ENCODE data around the gene KLHL35.

The KLHL35 gene

GRCh38 chr11:75436806-75437205 is 3.8 kb upstream of the KLHL35 start:
- H3K9me3 Mint-ChIP-seq, result no peaks in the 10 kb centered on the region
- H3K4me3 Mint-ChIP-seq, result no peak overlapping the region
- peaks cover 30% of the 10 kb centered on the region for H3K27me3 Mint-ChIP-seq
- H3K27ac Mint-ChIP-seq, result no peak overlapping the region
- no peak for ATAC-seq
- peaks cover 6% of the 10 kb centered on the region for H3K4me1 Mint-ChIP-seq
- DNase-seq, result no peak

GRCh38 chr11:75435571-75435925 is 2.5 kb upstream of the KLHL35 start:
- no peak for DNase-seq
- peaks cover 42% of the 10 kb centered on the region for H3K27me3 Mint-ChIP-seq
- peaks cover 16% of the 10 kb centered on the region for H3K4me1 Mint-ChIP-seq
- H3K27ac Mint-ChIP-seq, result no peak overlapping the region
- ATAC-seq, result no peak
- H3K9me3 Mint-ChIP-seq, result no peaks in the 10 kb centered on the region
- no peak overlapping the region for H3K4me3 Mint-ChIP-seq

GRCh38 chr11:75434886-75435570 is 2.0 kb upstream of the KLHL35 start:
- Mint-ChIP-seq H3K27me3 (peaks cover 46% of the 10 kb centered on the region), H3K4me3 (no peak overlapping the region), H3K27ac (no peak overlapping the region), H3K4me1 (peaks cover 18% of the 10 kb centered on the region), H3K9me3 (no peaks in the 10 kb centered on the region)
- DNase-seq (no peak), ATAC-seq (no peak)

- H3K27me3 Mint-ChIP-seq, result peaks cover 52% of the 10 kb centered on the region
- no peak for ATAC-seq
These were observed 1.0 kb upstream of the KLHL35 start for GRCh38 chr11:75434051-75434450.

GRCh38 chr11:75433443-75433842 is 440 bp upstream of the KLHL35 start:
- peak overlapping the region in 1 of 2 donors; percentile 48 for H3K27ac Mint-ChIP-seq
- H3K4me3 Mint-ChIP-seq, result no peak overlapping the region
- peaks cover 0 to 11% of the 10 kb centered on the region in 2 donors for H3K9me3 Mint-ChIP-seq
- DNase-seq (no peak), ATAC-seq (no peak)
- H3K4me1 Mint-ChIP-seq, result peaks cover 31% of the 10 kb centered on the region
- H3K27me3 Mint-ChIP-seq, result peaks cover 58% of the 10 kb centered on the region

More at GRCh38 chr11:75434051-75434450, 1.0 kb upstream of the KLHL35 start:
- no peak overlapping the region for H3K27ac Mint-ChIP-seq
- peaks cover 0 to 6% of the 10 kb centered on the region in 2 donors for H3K9me3 Mint-ChIP-seq
- H3K4me3 Mint-ChIP-seq, result no peak overlapping the region
- no peak for DNase-seq
- peaks cover 25% of the 10 kb centered on the region for H3K4me1 Mint-ChIP-seq

GRCh38 chr11:75431533-75432525 is 1.2 kb downstream of the KLHL35 start:
- no peak overlapping the region for H3K27ac Mint-ChIP-seq
- ATAC-seq (no peak), DNase-seq (no peak)
- H3K9me3 Mint-ChIP-seq, result peaks cover 0 to 11% of the 10 kb centered on the region in 2 donors
- H3K27me3 Mint-ChIP-seq, result peaks cover 66% of the 10 kb centered on the region
- H3K4me1 Mint-ChIP-seq, result peaks cover 35% of the 10 kb centered on the region
- peak overlapping the region in 1 of 2 donors; percentile 57 for H3K4me3 Mint-ChIP-seq

- Mint-ChIP-seq H3K4me3 (peak overlapping the region; percentile 74 to 86), H3K27ac (no peak overlapping the region), H3K4me1 (peaks cover 35% of the 10 kb centered on the region), H3K9me3 (peaks cover 0 to 11% of the 10 kb centered on the region in 2 donors), H3K27me3 (peaks cover 66% of the 10 kb centered on the region)
- ATAC-seq, result no peak
- DNase-seq, result no peak
These were observed 2.1 kb downstream of the KLHL35 start for GRCh38 chr11:75430714-75431532.

GRCh38 chr11:75429902-75430713 is 2.9 kb downstream of the KLHL35 start:
- H3K4me3 Mint-ChIP-seq, result peak overlapping the region; percentile 74 to 86
- H3K4me1 Mint-ChIP-seq, result peaks cover 35% of the 10 kb centered on the region
- H3K27me3 Mint-ChIP-seq, result peaks cover 66% of the 10 kb centered on the region
- peaks cover 0 to 11% of the 10 kb centered on the region in 2 donors for H3K9me3 Mint-ChIP-seq
- ATAC-seq (peak; percentile 73), DNase-seq (peak; percentile 58 to 62)
- H3K27ac Mint-ChIP-seq, result no peak overlapping the region

GRCh38 chr11:75429641-75429901 is 3.4 kb downstream of the KLHL35 start:
- DNase-seq, result no peak
- peaks cover 35% of the 10 kb centered on the region for H3K4me1 Mint-ChIP-seq
- no peak for ATAC-seq
- H3K27ac Mint-ChIP-seq, result no peak overlapping the region
- peaks cover 63% of the 10 kb centered on the region for H3K27me3 Mint-ChIP-seq
- H3K4me3 Mint-ChIP-seq, result peak overlapping the region; percentile 67 to 80
- peaks cover 0 to 11% of the 10 kb centered on the region in 2 donors for H3K9me3 Mint-ChIP-seq

- no peak for ATAC-seq
- H3K27ac Mint-ChIP-seq, result no peak overlapping the region
- H3K4me1 Mint-ChIP-seq, result peaks cover 35% of the 10 kb centered on the region
- H3K9me3 Mint-ChIP-seq, result peaks cover 0 to 11% of the 10 kb centered on the region in 2 donors
- no peak for DNase-seq
- peaks cover 59% of the 10 kb centered on the region for H3K27me3 Mint-ChIP-seq
- peak overlapping the region; percentile 67 to 80 for H3K4me3 Mint-ChIP-seq
These were observed 3.9 kb downstream of the KLHL35 start for GRCh38 chr11:75428989-75429640.

- Mint-ChIP-seq H3K9me3 (peaks cover 0 to 11% of the 10 kb centered on the region in 2 donors), H3K4me3 (peak overlapping the region; percentile 79 to 80)
These were observed 4.7 kb downstream of the KLHL35 start for GRCh38 chr11:75428281-75428724.

GRCh38 chr11:75427181-75427580 is 5.8 kb downstream of the KLHL35 start:
- Mint-ChIP-seq H3K9me3 (peaks cover 0 to 11% of the 10 kb centered on the region in 2 donors), H3K4me1 (peaks cover 29% of the 10 kb centered on the region), H3K4me3 (no peak overlapping the region), H3K27ac (no peak overlapping the region), H3K27me3 (peaks cover 40% of the 10 kb centered on the region)
- DNase-seq (no peak), ATAC-seq (no peak)

More at GRCh38 chr11:75428281-75428724, 4.7 kb downstream of the KLHL35 start:
- Mint-ChIP-seq H3K27ac (no peak overlapping the region), H3K4me1 (peaks cover 35% of the 10 kb centered on the region), H3K27me3 (peaks cover 51% of the 10 kb centered on the region)
- DNase-seq (peak; percentile 67 to 83), ATAC-seq (peak; percentile 79)

GRCh38 chr11:75426720-75427086 is 6.3 kb downstream of the KLHL35 start:
- Mint-ChIP-seq H3K9me3 (peaks cover 0 to 11% of the 10 kb centered on the region in 2 donors), H3K27ac (no peak overlapping the region), H3K27me3 (peaks cover 35% of the 10 kb centered on the region), H3K4me1 (peaks cover 29% of the 10 kb centered on the region), H3K4me3 (no peak overlapping the region)
- ATAC-seq (no peak), DNase-seq (no peak)

GRCh38 chr11:75425422-75425821 is 7.6 kb downstream of the KLHL35 start:
- Mint-ChIP-seq H3K27ac (no peak overlapping the region), H3K27me3 (peaks cover 22% of the 10 kb centered on the region), H3K4me1 (peaks cover 18% of the 10 kb centered on the region), H3K4me3 (no peak overlapping the region), H3K9me3 (peaks cover 0 to 11% of the 10 kb centered on the region in 2 donors)
- no peak for DNase-seq
- ATAC-seq, result no peak
